ENCODE measurements around the gene APBA2. TPM values are rescaled to one million over a fixed set of nuclear protein-coding genes. Genes with fewer than 3 reads are reported as not detected.

The APBA2 gene
- total RNA-seq, 1 donor from 2014 or later = 0.38 TPM

- TF ChIP-seq CTCF (IDR thresholded peaks at IDR 0.05; ENCODE audit: borderline replicate concordance) = no peak
- intact Hi-C loops (cut with micrococcal nuclease) = no loop called here
- peaks cover 6% of the 10 kb centered on the region for H3K4me1 ChIP-seq
These were observed 46.6 kb downstream of the APBA2 start for GRCh38 chr15:28932361-28932760.

GRCh38 chr15:28933710-28934445, 48.1 kb downstream of the APBA2 start:
- intact Hi-C loops (cut with micrococcal nuclease) = no loop called here
- H3K36me3 ChIP-seq = no peaks in the 10 kb centered on the region
- peaks cover 25% of the 10 kb centered on the region for H3K27me3 ChIP-seq (ENCODE audit: low read depth)
- peaks cover 9% of the 10 kb centered on the region for H3K9me3 ChIP-seq (replicated peaks)
- no peak overlapping the region for H3K4me3 ChIP-seq
- H3K27ac ChIP-seq (replicated peaks) = no peak overlapping the region
- TF ChIP-seq CTCF (IDR thresholded peaks at IDR 0.05; ENCODE audit: borderline replicate concordance) = no peak
- H3K4me1 ChIP-seq = peaks cover 6% of the 10 kb centered on the region
- no peak for DNase-seq

More at GRCh38 chr15:28932361-28932760, 46.6 kb downstream of the APBA2 start:
- Histone ChIP-seq H3K27me3 (ENCODE audit: low read depth) (peaks cover 39% of the 10 kb centered on the region), H3K27ac (replicated peaks) (no peak overlapping the region), H3K9me3 (replicated peaks) (peaks cover 9% of the 10 kb centered on the region), H3K36me3 (no peaks in the 10 kb centered on the region), H3K4me3 (no peak overlapping the region)
- no peak for DNase-seq

- H3K27me3 ChIP-seq (ENCODE audit: low read depth) = peaks cover 17% of the 10 kb centered on the region
- peaks cover 9% of the 10 kb centered on the region for H3K9me3 ChIP-seq (replicated peaks)
- H3K4me1 ChIP-seq = peaks cover 6% of the 10 kb centered on the region
- no peak for DNase-seq
- intact Hi-C loops (cut with micrococcal nuclease) = no loop called here
- H3K4me3 ChIP-seq = no peak overlapping the region
- no peaks in the 10 kb centered on the region for H3K36me3 ChIP-seq
- no peak for TF ChIP-seq CTCF (IDR thresholded peaks at IDR 0.05; ENCODE audit: borderline replicate concordance)
- H3K27ac ChIP-seq (replicated peaks) = no peak overlapping the region
These were observed 48.9 kb downstream of the APBA2 start for GRCh38 chr15:28934645-28935044.

- Histone ChIP-seq H3K4me1 (peaks cover 6% of the 10 kb centered on the region), H3K27me3 (ENCODE audit: low read depth) (peaks cover 12% of the 10 kb centered on the region), H3K9me3 (replicated peaks) (peaks cover 9% of the 10 kb centered on the region), H3K4me3 (no peak overlapping the region), H3K27ac (replicated peaks) (no peak overlapping the region), H3K36me3 (no peaks in the 10 kb centered on the region)
- intact Hi-C loops (cut with micrococcal nuclease) = no loop called here
- no peak for DNase-seq
- TF ChIP-seq CTCF (IDR thresholded peaks at IDR 0.05; ENCODE audit: borderline replicate concordance) = peak; percentile 27
These were observed 49.5 kb downstream of the APBA2 start for GRCh38 chr15:28935316-28935715.

GRCh38 chr15:28936081-28936480, 50.3 kb downstream of the APBA2 start:
- Histone ChIP-seq H3K9me3 (replicated peaks) (peaks cover 9% of the 10 kb centered on the region), H3K4me1 (peaks cover 6% of the 10 kb centered on the region), H3K36me3 (no peaks in the 10 kb centered on the region), H3K27me3 (ENCODE audit: low read depth) (peaks cover 12% of the 10 kb centered on the region), H3K4me3 (no peak overlapping the region), H3K27ac (replicated peaks) (peak overlapping the region; percentile 38)
- intact Hi-C loops (cut with micrococcal nuclease) = no loop called here
- no peak for TF ChIP-seq CTCF (IDR thresholded peaks at IDR 0.05; ENCODE audit: borderline replicate concordance)
- no peak for DNase-seq

Measured in left ventricle myocardium inferior (tissue), 1 donor.